BE2C (cell line): Measurements from ENCODE around the gene CDH4.

Source experiments
- DNase-seq: peaks from one replicate; pipeline ENCODE4 v3.0.0-alpha.2; 2020
- H3K27me3 ChIP-seq: fragments of 250-450 bp; sonication (Bioruptor Pico); 2 replicates; pipeline ENCODE4 v1.5.1; 2020; ENCODE audit warnings: mild to moderate bottlenecking
- H3K36me3 ChIP-seq: fragments of 250-450 bp; sonication (Bioruptor Pico); 2 replicates; pipeline ENCODE4 v1.5.1; 2020; ENCODE audit warnings: mild to moderate bottlenecking
- H3K4me1 ChIP-seq: fragments of 250-450 bp; sonication (Bioruptor Pico); 2 replicates; pipeline ENCODE4 v1.5.1; 2020
- H3K4me3 ChIP-seq: 2 replicates; pipeline ENCODE4 v1.5.1; 2011; ENCODE audit warnings: low read depth, low read length
- H3K9me3 ChIP-seq: fragments of 250-450 bp; sonication (Bioruptor Pico); 2 replicates; pipeline ENCODE4 v1.5.1; 2020
- CTCF ChIP-seq: IDR thresholded peaks from 2 replicates; pipeline ENCODE4 v1.5.1; 2012; ENCODE audit warnings: mild to moderate bottlenecking, low read depth, low read length

Gene CDH4

GRCh38 chr20:61911824-61912223 lies 659.8 kb downstream of the CDH4 start:
- no peak for TF ChIP-seq CTCF
- DNase-seq = no peak
- Histone ChIP-seq H3K9me3 (no peaks in the 10 kb centered on the region; the same call in 1 of the 2 replicates), H3K27me3 (no peaks in the 10 kb centered on the region), H3K4me3 (no peak overlapping the region), H3K36me3 (no peaks in the 10 kb centered on the region), H3K4me1 (no peaks in the 10 kb centered on the region)

GRCh38 chr20:61912665-61913422 lies 660.8 kb downstream of the CDH4 start:
- Histone ChIP-seq H3K27me3 (no peaks in the 10 kb centered on the region), H3K4me1 (no peaks in the 10 kb centered on the region), H3K9me3 (no peaks in the 10 kb centered on the region; the same call in 1 of the 2 replicates), H3K4me3 (no peak overlapping the region), H3K36me3 (no peaks in the 10 kb centered on the region)
- no peak for DNase-seq
- TF ChIP-seq CTCF = no peak

- Histone ChIP-seq H3K4me3 (no peak overlapping the region), H3K27me3 (no peaks in the 10 kb centered on the region), H3K36me3 (no peaks in the 10 kb centered on the region), H3K9me3 (no peaks in the 10 kb centered on the region; the same call in 1 of the 2 replicates), H3K4me1 (no peaks in the 10 kb centered on the region)
- DNase-seq = no peak
- no peak for TF ChIP-seq CTCF
These were observed 661.6 kb downstream of the CDH4 start for GRCh38 chr20:61913423-61914225.

GRCh38 chr20:61915101-61915500 lies 663.0 kb downstream of the CDH4 start:
- no peaks in the 10 kb centered on the region for H3K4me1 ChIP-seq
- H3K4me3 ChIP-seq = no peak overlapping the region
- no peak for TF ChIP-seq CTCF
- no peak for DNase-seq
- H3K9me3 ChIP-seq = no peaks in the 10 kb centered on the region; the same call in 1 of the 2 replicates
- H3K36me3 ChIP-seq = no peaks in the 10 kb centered on the region
- H3K27me3 ChIP-seq = no peaks in the 10 kb centered on the region

- Histone ChIP-seq H3K27me3 (no peaks in the 10 kb centered on the region), H3K4me1 (no peaks in the 10 kb centered on the region), H3K4me3 (no peak overlapping the region), H3K36me3 (no peaks in the 10 kb centered on the region), H3K9me3 (no peaks in the 10 kb centered on the region; the same call in 1 of the 2 replicates)
- TF ChIP-seq CTCF = no peak
- DNase-seq = no peak
These were observed 664.3 kb downstream of the CDH4 start for GRCh38 chr20:61916318-61916891.
